HG02938 (cell line): Measurements from ENCODE around the gene HAUS7.

Source experiments
- ATAC-seq: cut with Tn5 transposase; IDR thresholded peaks from one replicate; pipeline ENCODE4 v1.9.1; 2021; ENCODE audit warnings: mild to moderate bottlenecking, moderate library complexity; ENCODE audit not compliant: unreplicated experiment

Gene HAUS7

GRCh38 chrX:153499876-153500275 lies 29.5 kb upstream of the HAUS7 start:
- no peak for ATAC-seq

GRCh38 chrX:153499341-153499740 lies 29.0 kb upstream of the HAUS7 start:
- ATAC-seq, result no peak

GRCh38 chrX:153498453-153498852 lies 28.1 kb upstream of the HAUS7 start:
- no peak for ATAC-seq

GRCh38 chrX:153496590-153496959 lies 26.2 kb upstream of the HAUS7 start:
- ATAC-seq, result no peak

- no peak for ATAC-seq
These were observed 25.7 kb upstream of the HAUS7 start for GRCh38 chrX:153495903-153496589.

- ATAC-seq, result no peak
These were observed 25.0 kb upstream of the HAUS7 start for GRCh38 chrX:153495362-153495751.

GRCh38 chrX:153494541-153495361 lies 24.4 kb upstream of the HAUS7 start, which contains the start of gene BGN:
BGN (plus strand) TSS chrX:153494980; CDS start chrX:153504632, 9,652 bp downstream.
- no peak for ATAC-seq

GRCh38 chrX:153494061-153494460 lies 23.7 kb upstream of the HAUS7 start:
- no peak for ATAC-seq

GRCh38 chrX:153493085-153493484 lies 22.7 kb upstream of the HAUS7 start:
- ATAC-seq, result no peak

- ATAC-seq, result no peak
These were observed 22.2 kb upstream of the HAUS7 start for GRCh38 chrX:153492543-153492942.

- no peak for ATAC-seq
These were observed 21.5 kb upstream of the HAUS7 start for GRCh38 chrX:153491918-153492317.

- ATAC-seq, result no peak
These were observed 21.1 kb upstream of the HAUS7 start for GRCh38 chrX:153491351-153491914.

- ATAC-seq, result no peak
These were observed 20.0 kb upstream of the HAUS7 start for GRCh38 chrX:153490217-153490930.

GRCh38 chrX:153488231-153488914 lies 18.0 kb upstream of the HAUS7 start:
- ATAC-seq, result no peak

GRCh38 chrX:153487590-153488071 lies 17.3 kb upstream of the HAUS7 start:
- no peak for ATAC-seq

- ATAC-seq, result no peak
These were observed 15.8 kb upstream of the HAUS7 start for GRCh38 chrX:153486171-153486570.

GRCh38 chrX:153485396-153486080 lies 15.2 kb upstream of the HAUS7 start:
- no peak for ATAC-seq

GRCh38 chrX:153482376-153483015 lies 12.1 kb upstream of the HAUS7 start:
- ATAC-seq, result no peak

GRCh38 chrX:153481043-153481442 lies 10.7 kb upstream of the HAUS7 start:
- no peak for ATAC-seq

- ATAC-seq, result no peak
These were observed 8.4 kb upstream of the HAUS7 start for GRCh38 chrX:153478746-153479145.
